HEK293T (cell line): Measurements from ENCODE around the gene CD99.

ENCODE experiments used
- CTCF ChIA-PET: fragments of 350-600 bp; formaldehyde crosslinking; extraction: SDS; loops from one replicate; lab custom pipeline; 2021; ENCODE audit warnings: antibody characterized with exemption, inconsistent platforms; lab: Yijun Ruan, JAX
- POLR2A ChIA-PET: fragments of 350-600 bp; formaldehyde crosslinking; extraction: SDS; loops from one replicate; lab custom pipeline; 2020; ENCODE audit warnings: antibody characterized with exemption, inconsistent platforms; lab: Yijun Ruan, JAX
- DNase-seq: peaks from one replicate; pipeline ENCODE4 v3.0.0; 2012; ENCODE audit warnings: mixed read lengths; ENCODE audit errors: extremely low spot score
- ARNT ChIP-seq: fragments of 450-650 bp; IDR thresholded peaks from 2 replicates; pipeline ENCODE4 v1.6.1; 2017; ENCODE audit warnings: mild to moderate bottlenecking
- BHLHE40 ChIP-seq: fragments of 450-650 bp; IDR thresholded peaks from 2 replicates; pipeline ENCODE4 v1.6.1; 2016; ENCODE audit warnings: mild to moderate bottlenecking, moderate library complexity, borderline replicate concordance
- CTBP1 ChIP-seq: fragments of 450-650 bp; IDR thresholded peaks from 2 replicates; pipeline ENCODE4 v1.6.1; 2016; ENCODE audit warnings: borderline replicate concordance
- ELF4 ChIP-seq: fragments of 450-650 bp; IDR thresholded peaks from 2 replicates; pipeline ENCODE4 v1.6.1; 2017; ENCODE audit warnings: antibody characterized with exemption
- FOXA1 ChIP-seq: fragments of 450-650 bp; IDR thresholded peaks from 2 replicates; pipeline ENCODE4 v1.6.1; 2016; ENCODE audit warnings: mild to moderate bottlenecking
- FOXK2 ChIP-seq: fragments of 450-650 bp; IDR thresholded peaks from 2 replicates; pipeline ENCODE4 v1.6.1; 2016; ENCODE audit warnings: mild to moderate bottlenecking
- FOXM1 ChIP-seq: fragments of 450-650 bp; IDR thresholded peaks from 2 replicates; pipeline ENCODE4 v1.6.1; 2017; ENCODE audit warnings: mild to moderate bottlenecking, borderline replicate concordance
- HDGF ChIP-seq: fragments of 450-650 bp; IDR thresholded peaks from 2 replicates; pipeline ENCODE4 v1.6.1; 2017; ENCODE audit warnings: antibody characterized with exemption, borderline replicate concordance
- L3MBTL2 ChIP-seq: fragments of 450-650 bp; conservative IDR thresholded peaks from 2 replicates; pipeline ENCODE4 v1.6.1; 2016; ENCODE audit warnings: mild to moderate bottlenecking
- LEF1 ChIP-seq: fragments of 450-650 bp; IDR thresholded peaks from 2 replicates; pipeline ENCODE4 v1.6.1; 2017; ENCODE audit warnings: mild to moderate bottlenecking, borderline replicate concordance
- NFRKB ChIP-seq: fragments of 450-650 bp; IDR thresholded peaks from 2 replicates; pipeline ENCODE4 v1.6.1; 2016; ENCODE audit warnings: mild to moderate bottlenecking, moderate library complexity
- SP1 ChIP-seq: fragments of 450-650 bp; IDR thresholded peaks from 2 replicates; pipeline ENCODE4 v1.6.1; 2017
- SUZ12 ChIP-seq: fragments of 450-650 bp; IDR thresholded peaks from 2 replicates; pipeline ENCODE4 v1.6.1; 2016; ENCODE audit warnings: mild to moderate bottlenecking
- TARDBP ChIP-seq: fragments of 450-650 bp; IDR thresholded peaks from 2 replicates; pipeline ENCODE4 v1.6.1; 2016
- ZNF384 ChIP-seq: fragments of 450-650 bp; IDR thresholded peaks from 2 replicates; pipeline ENCODE4 v1.6.1; 2016
- TF ChIP-seq, protein P1 (sequence below): fragments of 450-650 bp; IDR thresholded peaks from 2 replicates; pipeline ENCODE4 v1.6.1; 2016

The CD99 gene

DNA sequence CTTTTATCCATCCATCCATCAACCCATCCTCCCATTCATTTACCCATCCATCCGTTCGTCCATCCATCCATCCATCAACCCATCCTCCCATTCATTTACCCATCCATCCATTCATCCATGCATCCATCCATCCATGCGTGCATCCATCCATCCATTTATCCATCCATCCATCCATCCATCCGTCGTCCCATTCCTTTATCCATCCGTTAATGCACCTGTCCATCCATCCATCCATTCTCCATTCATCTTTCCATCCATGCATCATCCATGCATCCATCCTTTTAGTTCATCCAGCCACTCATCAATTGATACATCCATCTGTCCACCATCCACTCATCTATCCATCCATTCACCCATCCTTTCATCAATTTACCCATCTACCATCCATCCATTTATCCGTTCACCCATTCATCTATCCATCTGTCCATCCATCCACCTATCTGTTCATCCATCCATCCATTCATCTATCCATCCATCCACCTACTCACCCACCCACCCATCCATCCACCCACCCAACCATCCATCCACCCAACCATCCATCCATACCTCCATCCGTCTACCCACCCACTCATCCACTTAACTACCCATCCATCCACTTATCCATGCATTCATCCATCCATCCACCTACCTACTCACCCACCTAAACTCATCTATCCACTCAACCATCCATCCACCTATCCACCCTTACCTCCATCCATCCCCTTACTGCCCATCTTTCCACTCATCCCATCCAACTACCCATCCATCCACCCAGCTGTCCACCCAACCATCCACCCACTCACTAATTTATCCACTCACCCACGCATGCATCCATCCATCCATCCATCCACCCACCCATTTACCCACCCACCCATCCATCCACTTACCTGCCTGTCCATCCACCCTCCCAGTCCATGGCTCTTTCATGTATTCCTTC lies 9.6 kb downstream of the CD99 start:
- TF ChIP-seq, protein P1, sequence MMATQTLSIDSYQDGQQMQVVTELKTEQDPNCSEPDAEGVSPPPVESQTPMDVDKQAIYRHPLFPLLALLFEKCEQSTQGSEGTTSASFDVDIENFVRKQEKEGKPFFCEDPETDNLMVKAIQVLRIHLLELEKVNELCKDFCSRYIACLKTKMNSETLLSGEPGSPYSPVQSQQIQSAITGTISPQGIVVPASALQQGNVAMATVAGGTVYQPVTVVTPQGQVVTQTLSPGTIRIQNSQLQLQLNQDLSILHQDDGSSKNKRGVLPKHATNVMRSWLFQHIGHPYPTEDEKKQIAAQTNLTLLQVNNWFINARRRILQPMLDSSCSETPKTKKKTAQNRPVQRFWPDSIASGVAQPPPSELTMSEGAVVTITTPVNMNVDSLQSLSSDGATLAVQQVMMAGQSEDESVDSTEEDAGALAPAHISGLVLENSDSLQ, result no peak
- TF ChIP-seq CTBP1 (no peak), BHLHE40 (no peak), HDGF (no peak), SP1 (no peak), LEF1 (no peak), TARDBP (no peak), ARNT (no peak), FOXA1 (no peak), FOXM1 (no peak), NFRKB (no peak), ELF4 (no peak), ZNF384 (no peak), L3MBTL2 (no peak), FOXK2 (no peak), SUZ12 (no peak)
- POLR2A ChIA-PET, result no interaction called here
- DNase-seq, result no peak
- CTCF ChIA-PET, result no interaction called here

DNA sequence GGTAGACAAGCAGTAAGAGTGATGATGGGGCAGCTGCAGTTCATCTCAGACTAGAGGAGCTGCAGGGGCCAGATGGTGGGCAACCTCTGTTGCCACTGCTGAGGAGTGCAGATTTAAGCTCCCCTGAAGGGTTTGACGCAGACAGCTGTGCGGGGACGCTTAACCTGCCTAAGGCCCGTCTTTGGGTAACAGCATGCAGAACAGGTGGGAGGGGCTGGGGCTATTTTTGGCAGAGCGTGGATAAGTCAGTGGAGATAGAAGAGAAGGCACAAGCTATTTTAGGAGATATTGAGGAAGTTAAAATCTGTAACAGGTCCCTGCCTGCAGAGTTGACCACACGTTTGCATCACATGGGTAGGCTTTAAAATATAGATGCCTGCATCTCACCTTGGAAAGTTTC lies 10.5 kb downstream of the CD99 start:
- DNase-seq, result no peak
- TF ChIP-seq TARDBP, result no peak
- ChIA-PET CTCF (no interaction called here), POLR2A (no interaction called here)

DNA sequence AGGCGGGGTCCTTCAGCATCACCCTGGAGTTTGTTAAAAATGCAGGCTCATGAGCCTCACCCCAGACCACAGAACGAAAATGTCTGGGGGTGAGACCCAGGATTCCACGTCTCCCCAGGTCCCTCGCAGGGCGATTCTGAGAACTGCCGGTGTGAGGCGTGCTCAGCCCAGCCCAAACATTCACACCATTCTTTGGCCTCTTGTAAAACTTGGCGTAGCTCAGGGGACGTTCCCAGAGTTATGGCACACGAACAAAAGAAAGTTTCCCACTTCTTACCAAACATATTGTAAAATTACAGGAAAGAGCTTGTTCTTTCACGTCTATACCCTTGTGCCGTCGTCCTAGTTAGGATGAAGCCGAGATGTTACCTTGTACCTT lies 12.9 kb downstream of the CD99 start:
- CTCF ChIA-PET, result no interaction called here
- POLR2A ChIA-PET, result no interaction called here
- DNase-seq, result no peak
- TF ChIP-seq TARDBP (no peak), ARNT (no peak), L3MBTL2 (no peak), ZNF384 (no peak), SUZ12 (no peak), BHLHE40 (no peak), CTBP1 (no peak), FOXM1 (no peak), ELF4 (no peak), NFRKB (no peak), HDGF (no peak), FOXK2 (no peak), FOXA1 (no peak)

DNA sequence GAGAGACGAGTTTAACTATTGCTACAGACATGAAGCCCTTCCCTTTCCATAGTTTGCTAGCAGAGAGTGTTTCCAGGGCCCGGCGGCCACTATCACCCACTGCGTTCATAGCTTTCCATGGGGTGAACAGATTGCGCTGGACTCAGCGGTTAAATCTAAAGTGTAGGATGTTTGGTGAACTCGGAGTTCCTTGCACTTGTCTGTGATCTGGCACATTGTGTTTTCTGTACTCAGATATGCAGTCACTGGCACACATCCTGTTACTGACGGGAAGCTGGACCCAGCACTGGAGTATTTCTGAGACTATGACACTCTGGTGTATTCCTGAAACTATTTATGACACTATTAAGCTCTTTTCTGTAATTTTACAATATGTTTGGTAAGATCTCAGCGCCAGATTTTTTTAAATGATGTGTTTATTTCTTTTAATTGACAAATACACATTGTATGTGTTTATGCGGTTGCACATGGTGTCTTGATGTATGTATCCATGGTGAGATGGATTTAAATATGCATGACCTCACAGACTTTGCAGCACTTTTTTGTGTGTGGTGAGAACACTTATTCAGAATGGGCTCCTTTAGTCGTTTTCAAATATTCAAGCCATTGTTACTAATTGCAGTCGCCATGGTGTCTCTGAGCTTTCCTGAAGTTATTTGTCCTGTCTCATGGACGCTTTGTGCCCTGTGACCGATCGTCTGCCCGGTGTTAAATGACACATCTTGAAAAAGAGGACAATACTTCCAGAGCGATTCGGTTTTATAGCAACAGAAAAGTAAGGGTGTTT lies 14.1 kb downstream of the CD99 start:
- CTCF ChIA-PET, result no interaction called here

DNA sequence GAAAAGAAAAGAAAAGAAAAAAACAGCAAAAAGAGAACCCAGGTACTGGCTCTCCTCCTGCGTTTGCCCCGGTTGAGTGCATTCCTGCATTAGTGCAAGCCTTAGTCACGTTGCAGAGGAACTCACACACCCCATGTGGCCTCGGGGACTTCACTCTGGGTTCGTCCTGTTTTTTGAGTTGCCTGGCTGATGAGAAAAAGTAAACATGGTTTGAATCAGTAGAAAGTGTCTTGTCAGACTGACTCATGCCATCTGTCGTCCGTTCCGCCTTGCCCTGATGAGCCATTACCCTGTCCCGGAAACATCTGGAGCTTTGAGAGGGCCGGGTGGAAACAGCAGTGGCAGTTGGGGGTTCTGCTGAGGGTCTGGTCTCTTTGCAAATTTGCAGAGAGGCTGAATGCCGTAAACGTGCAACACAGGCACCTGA lies 16.3 kb downstream of the CD99 start:
- POLR2A ChIA-PET, result no interaction called here
- no peak for TF ChIP-seq BHLHE40
- no peak for TF ChIP-seq ZNF384
- no peak for TF ChIP-seq L3MBTL2
- no peak for TF ChIP-seq FOXA1
- TF ChIP-seq NFRKB, result no peak
- no peak for TF ChIP-seq FOXK2
- no peak for TF ChIP-seq HDGF
- TF ChIP-seq SUZ12, result no peak
- no peak for TF ChIP-seq FOXM1
- TF ChIP-seq TARDBP, result no peak
- no peak for TF ChIP-seq ELF4
- TF ChIP-seq, protein P1, result no peak
- no peak for TF ChIP-seq CTBP1
- TF ChIP-seq ARNT, result no peak
- TF ChIP-seq SP1, result no peak
- no peak for TF ChIP-seq LEF1
- CTCF ChIA-PET, result no interaction called here
- no peak for DNase-seq

More for the DNA sequence above, 14.1 kb downstream of the CD99 start:
- POLR2A ChIA-PET, result no interaction called here
- no peak for DNase-seq
- no peak for TF ChIP-seq L3MBTL2

DNA sequence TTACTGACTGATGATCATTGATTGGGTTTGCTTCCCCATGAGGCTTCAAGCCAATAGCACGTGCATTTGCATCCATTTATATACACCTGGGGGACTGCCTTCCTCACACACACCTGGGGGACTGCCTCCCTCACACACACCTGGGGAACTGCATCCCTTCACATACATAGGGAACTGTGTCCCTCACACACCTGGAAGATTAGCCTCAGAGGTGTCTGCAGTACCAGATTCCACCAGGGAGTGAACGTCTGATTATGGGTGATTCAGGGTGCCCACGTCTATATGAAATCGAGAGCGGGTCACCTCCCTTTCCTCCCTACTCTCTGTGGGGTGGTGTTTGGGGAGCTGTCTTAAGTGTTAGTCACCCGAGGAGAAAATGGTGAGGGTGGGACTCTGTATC lies 16.9 kb downstream of the CD99 start:
- DNase-seq, result no peak
- ChIA-PET CTCF (no interaction called here), POLR2A (no interaction called here)
- TF ChIP-seq BHLHE40, result no peak

DNA sequence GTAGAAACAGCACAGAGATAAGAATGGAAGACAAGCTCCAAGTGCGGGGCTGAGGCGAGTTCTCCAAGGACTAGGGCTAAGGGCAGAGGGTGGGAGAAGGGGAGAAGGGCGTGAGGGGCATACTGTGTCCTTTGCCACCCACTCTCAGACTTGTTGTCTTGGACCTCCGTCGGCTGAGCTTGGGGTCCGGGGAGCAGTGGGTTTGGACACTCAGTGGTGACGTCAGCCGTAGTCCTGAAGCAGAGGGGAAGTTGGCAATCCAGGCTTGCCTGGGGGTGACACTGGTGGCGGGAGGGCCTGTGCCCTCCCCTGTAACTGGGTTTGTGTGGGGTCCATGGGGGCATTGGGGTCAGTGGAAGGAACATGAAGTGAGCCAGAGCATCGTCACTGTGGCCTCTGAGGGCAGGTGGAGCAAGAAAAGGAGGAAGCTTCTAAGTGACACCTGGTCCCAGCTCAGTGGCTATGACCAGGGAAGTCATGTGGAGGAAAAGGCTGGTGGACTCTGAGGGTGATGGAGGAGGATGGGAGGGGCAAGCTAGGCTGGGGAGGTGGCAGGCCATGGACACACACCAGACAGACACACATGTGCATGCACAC lies 17.6 kb downstream of the CD99 start:
- TF ChIP-seq FOXA1 (no peak), HDGF (no peak), FOXM1 (no peak), FOXK2 (no peak), LEF1 (no peak), ZNF384 (no peak), ARNT (no peak), SUZ12 (no peak), CTBP1 (no peak), L3MBTL2 (no peak), NFRKB (no peak), TARDBP (no peak)
- TF ChIP-seq, protein P1, result no peak
- CTCF ChIA-PET, result no interaction called here
- no peak for DNase-seq
- POLR2A ChIA-PET, result no interaction called here
